CD4-positive, alpha-beta memory T cell (primary cell): ENCODE data around the gene TACC2. TPM values are rescaled to one million over a fixed set of nuclear protein-coding genes. Genes with fewer than 3 reads are reported as not detected.

ENCODE experiments used
- CTCF ChIA-PET: fragments of 350-600 bp; sonication (Branson Sonifier 250); formaldehyde crosslinking; loops from one replicate; lab custom pipeline; 2021; ENCODE audit warnings: inconsistent platforms; ENCODE audit not compliant: partially characterized antibody; lab: Charles Lee
- POLR2A ChIA-PET: fragments of 350-600 bp; sonication (Branson Sonifier 250); formaldehyde crosslinking; loops from one replicate; lab custom pipeline; 2021; ENCODE audit not compliant: partially characterized antibody; lab: Charles Lee
- DNase-seq, 5 donors: peaks; one replicate each; pipeline versions ENCODE4 v3.0.0 to v3.0.0-alpha.2; 2020 to 2022; ENCODE audit warnings: mixed read lengths in 1 of 5
- H3K27ac ChIP-seq: one replicate; pipeline ENCODE4 v1.7.0; 2013; ENCODE audit warnings: low read depth, low read length
- H3K27me3 ChIP-seq: 2 replicates; pipeline ENCODE4 v1.7.0; 2013; ENCODE audit warnings: mild to moderate bottlenecking, low read length, moderate library complexity; ENCODE audit not compliant: insufficient read depth
- H3K36me3 ChIP-seq: 2 replicates; pipeline ENCODE4 v1.7.0; 2013; ENCODE audit warnings: mild to moderate bottlenecking, low read length, moderate library complexity; ENCODE audit not compliant: insufficient read depth
- H3K4me1 ChIP-seq: 2 replicates; pipeline ENCODE4 v1.7.0; 2013; ENCODE audit warnings: mild to moderate bottlenecking, low read length, moderate library complexity; ENCODE audit not compliant: insufficient read depth
- H3K4me3 ChIP-seq, 2 donors: one replicate each; pipeline ENCODE4 v1.7.0; 2013; ENCODE audit warnings: low read length in 2 of 2, mild to moderate bottlenecking in 1 of 2
- H3K9me3 ChIP-seq, 2 donors: one replicate each; pipeline ENCODE4 v1.7.0; 2013; ENCODE audit warnings: low read length in 2 of 2, control low read depth in 1 of 2; ENCODE audit not compliant: control insufficient read depth in 1 of 2
- H3K27ac Mint-ChIP-seq, 7 donors: one replicate each; pipeline ENCODE4 v1.8.0; 2020 to 2021; ENCODE audit warnings: mixed read lengths in 7 of 7, mild to moderate bottlenecking in 6 of 7, inconsistent platforms in 3 of 7, moderate library complexity in 3 of 7
- H3K27me3 Mint-ChIP-seq, 2 donors: one replicate each; pipeline ENCODE4 v1.8.0; 2020 to 2021; ENCODE audit warnings: mixed read lengths in 2 of 2
- H3K36me3 Mint-ChIP-seq, 2 donors: one replicate each; pipeline ENCODE4 v1.8.0; 2020 to 2021; ENCODE audit warnings: mixed read lengths in 2 of 2, inconsistent platforms in 1 of 2, mild to moderate bottlenecking in 1 of 2
- H3K4me1 Mint-ChIP-seq, 4 donors: one replicate each; pipeline ENCODE4 v1.8.0; 2020 to 2021; ENCODE audit warnings: mixed read lengths in 4 of 4, mild to moderate bottlenecking in 1 of 4
- H3K4me3 Mint-ChIP-seq, 8 donors: one replicate each; pipeline ENCODE4 v1.8.0; 2020 to 2021; ENCODE audit warnings: mixed read lengths in 8 of 8, mild to moderate bottlenecking in 7 of 8, moderate library complexity in 6 of 8, inconsistent platforms in 3 of 8
- H3K9me3 Mint-ChIP-seq, 8 donors: one replicate each; pipeline ENCODE4 v1.8.0; 2020 to 2021; ENCODE audit warnings: mixed read lengths in 8 of 8, mild to moderate bottlenecking in 5 of 8, inconsistent platforms in 3 of 8, moderate library complexity in 1 of 8
- intact Hi-C: fragments of 100-400 bp; cut with micrococcal nuclease; formaldehyde crosslinking; loops from one replicate; pipeline ENCODE4 v1.15.1; 2023
- polyA plus RNA-seq, 2 donors: library from polyadenylated mRNA; unstranded; fragments of 300-500 nt; fragmentation: Illumina TruSeq; gene quantifications; one replicate each; pipeline ENCODE4 v1.2.3, GENCODE V29; 2021
- total RNA-seq, 2 experiments: library from RNA; stranded (reverse); gene quantifications; one replicate each; pipeline ENCODE4 v1.2.3, GENCODE V29; 2021

Gene TACC2
- total and polyA plus RNA-seq, 4 experiments from 2014 or later: not detected

- H3K36me3 Mint-ChIP-seq: no peaks in the 10 kb centered on the region
- intact Hi-C loops: no loop called here
- POLR2A ChIA-PET: no interaction called here
- CTCF ChIA-PET: no interaction called here
- peaks cover 2 to 5% of the 10 kb centered on the region in 2 donors for H3K27me3 Mint-ChIP-seq
- no peak overlapping the region for H3K4me3 Mint-ChIP-seq
- H3K9me3 Mint-ChIP-seq: no peaks in the 10 kb centered on the region
- Histone ChIP-seq H3K36me3 (no peaks in the 10 kb centered on the region), H3K4me1 (no peaks in the 10 kb centered on the region), H3K27ac (no peak overlapping the region), H3K27me3 (no peaks in the 10 kb centered on the region), H3K4me3 (no peak overlapping the region), H3K9me3 (no peaks in the 10 kb centered on the region)
- no peaks in the 10 kb centered on the region for H3K4me1 Mint-ChIP-seq
- H3K27ac Mint-ChIP-seq: no peak overlapping the region
- DNase-seq: no peak
Measured at GRCh38 chr10:122096705-122097104, 107.7 kb downstream of the TACC2 start.

DNA sequence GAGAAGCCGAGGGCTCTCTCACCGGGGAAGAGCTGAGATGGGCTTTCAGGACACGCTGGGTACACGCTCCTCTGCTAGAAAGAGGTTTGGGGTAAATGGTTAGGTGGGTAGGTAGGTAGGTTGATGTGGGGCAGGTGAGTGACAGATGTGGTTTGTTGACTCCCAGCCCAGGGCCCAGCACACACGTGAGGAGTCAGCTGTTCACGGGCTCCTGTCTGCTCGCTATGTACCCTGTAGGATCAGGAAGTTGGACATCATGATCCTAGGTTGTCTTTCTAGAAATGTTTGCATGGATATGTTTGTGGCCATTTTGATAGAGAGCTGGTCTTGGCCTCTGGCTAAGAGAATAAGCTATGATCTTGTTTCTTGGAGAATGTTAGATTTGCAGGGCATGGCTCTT is 109.0 kb downstream of the TACC2 start:
- H3K36me3 ChIP-seq: no peaks in the 10 kb centered on the region
- no peaks in the 10 kb centered on the region for H3K4me1 Mint-ChIP-seq
- DNase-seq: no peak
- no peak overlapping the region for H3K4me3 Mint-ChIP-seq
- no peaks in the 10 kb centered on the region for H3K4me1 ChIP-seq
- no peaks in the 10 kb centered on the region for H3K9me3 ChIP-seq
- peaks cover 2 to 5% of the 10 kb centered on the region in 2 donors for H3K27me3 Mint-ChIP-seq
- H3K9me3 Mint-ChIP-seq: no peaks in the 10 kb centered on the region
- ChIA-PET POLR2A (no interaction called here), CTCF (no interaction called here)
- H3K36me3 Mint-ChIP-seq: no peaks in the 10 kb centered on the region
- no peak overlapping the region for H3K4me3 ChIP-seq
- no peak overlapping the region for H3K27ac Mint-ChIP-seq
- H3K27me3 ChIP-seq: no peaks in the 10 kb centered on the region
- intact Hi-C loops: no loop called here
- no peak overlapping the region for H3K27ac ChIP-seq

GRCh38 chr10:122098924-122099323 is 110.0 kb downstream of the TACC2 start:
- H3K4me3 ChIP-seq: no peak overlapping the region
- POLR2A ChIA-PET: no interaction called here
- Mint-ChIP-seq H3K4me3 (no peak overlapping the region), H3K27me3 (peaks cover 2 to 5% of the 10 kb centered on the region in 2 donors), H3K4me1 (no peaks in the 10 kb centered on the region), H3K36me3 (no peaks in the 10 kb centered on the region), H3K27ac (no peak overlapping the region), H3K9me3 (no peaks in the 10 kb centered on the region)
- intact Hi-C loops: no loop called here
- CTCF ChIA-PET: no interaction called here
- H3K9me3 ChIP-seq: no peaks in the 10 kb centered on the region
- no peaks in the 10 kb centered on the region for H3K36me3 ChIP-seq
- no peaks in the 10 kb centered on the region for H3K4me1 ChIP-seq
- no peak overlapping the region for H3K27ac ChIP-seq
- no peak for DNase-seq
- H3K27me3 ChIP-seq: no peaks in the 10 kb centered on the region

- H3K27ac ChIP-seq: no peak overlapping the region
- Mint-ChIP-seq H3K4me1 (no peaks in the 10 kb centered on the region), H3K9me3 (no peaks in the 10 kb centered on the region), H3K36me3 (no peaks in the 10 kb centered on the region), H3K27me3 (peaks cover 2 to 5% of the 10 kb centered on the region in 2 donors), H3K27ac (no peak overlapping the region), H3K4me3 (no peak overlapping the region)
- H3K9me3 ChIP-seq: no peaks in the 10 kb centered on the region
- H3K4me1 ChIP-seq: no peaks in the 10 kb centered on the region
- H3K27me3 ChIP-seq: no peaks in the 10 kb centered on the region
- H3K4me3 ChIP-seq: no peak overlapping the region
- ChIA-PET CTCF (no interaction called here), POLR2A (no interaction called here)
- intact Hi-C loops: no loop called here
- no peaks in the 10 kb centered on the region for H3K36me3 ChIP-seq
- no peak for DNase-seq
Measured at GRCh38 chr10:122099562-122099961, 110.6 kb downstream of the TACC2 start.

DNA sequence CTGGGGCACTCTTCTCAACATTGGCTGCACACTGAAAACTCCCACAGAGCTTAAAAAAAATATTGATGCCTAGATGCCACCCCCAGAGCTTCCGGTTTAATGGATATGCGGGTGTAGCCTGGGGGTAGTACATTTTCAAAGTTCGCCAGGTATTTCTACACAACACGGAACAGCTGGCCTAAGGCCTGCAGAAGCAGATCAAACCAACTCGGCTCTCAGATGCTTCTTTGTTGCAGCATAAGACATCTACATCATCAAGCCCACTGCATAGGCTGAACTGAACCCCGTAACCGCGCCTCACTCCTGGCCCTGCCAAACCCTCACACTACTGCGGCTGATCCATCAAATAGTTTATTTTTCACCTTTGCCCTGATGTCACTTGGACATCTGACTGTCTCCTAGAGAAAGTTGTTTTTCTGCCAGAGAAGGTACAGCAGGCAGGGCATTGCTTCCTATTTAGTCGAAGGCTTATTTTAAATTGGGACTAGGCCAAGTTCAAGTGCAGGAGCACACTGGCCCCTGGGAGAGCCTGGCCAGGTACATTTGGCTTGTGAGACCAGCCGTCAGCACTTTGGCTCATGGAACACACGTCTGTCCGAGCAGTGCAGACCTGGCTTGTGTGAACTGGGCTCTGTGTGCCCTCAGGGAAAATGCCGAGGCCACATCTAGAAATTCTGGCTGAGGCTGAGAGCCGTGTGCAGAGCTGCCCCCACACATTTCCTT is 113.3 kb downstream of the TACC2 start:
- DNase-seq: no peak
- H3K4me3 Mint-ChIP-seq: no peak overlapping the region
- H3K27ac ChIP-seq: no peak overlapping the region
- H3K36me3 ChIP-seq: no peaks in the 10 kb centered on the region
- H3K27ac Mint-ChIP-seq: no peak overlapping the region
- H3K4me3 ChIP-seq: no peak overlapping the region
- intact Hi-C loops: no loop called here
- H3K9me3 ChIP-seq: no peaks in the 10 kb centered on the region
- H3K9me3 Mint-ChIP-seq: peaks cover 0 to 1% (median 0%) of the 10 kb centered on the region in 8 donors
- ChIA-PET POLR2A (no interaction called here), CTCF (interaction anchor here (0.5 kb wide), 1 partner anchor 45 kb away, joined by 3 read pairs; no protein-coding TSS in a partner anchor)
- no peaks in the 10 kb centered on the region for H3K36me3 Mint-ChIP-seq
- no peaks in the 10 kb centered on the region for H3K4me1 Mint-ChIP-seq
- H3K4me1 ChIP-seq: no peaks in the 10 kb centered on the region
- peaks cover 0 to 5% of the 10 kb centered on the region in 2 donors for H3K27me3 Mint-ChIP-seq
- H3K27me3 ChIP-seq: no peaks in the 10 kb centered on the region

DNA sequence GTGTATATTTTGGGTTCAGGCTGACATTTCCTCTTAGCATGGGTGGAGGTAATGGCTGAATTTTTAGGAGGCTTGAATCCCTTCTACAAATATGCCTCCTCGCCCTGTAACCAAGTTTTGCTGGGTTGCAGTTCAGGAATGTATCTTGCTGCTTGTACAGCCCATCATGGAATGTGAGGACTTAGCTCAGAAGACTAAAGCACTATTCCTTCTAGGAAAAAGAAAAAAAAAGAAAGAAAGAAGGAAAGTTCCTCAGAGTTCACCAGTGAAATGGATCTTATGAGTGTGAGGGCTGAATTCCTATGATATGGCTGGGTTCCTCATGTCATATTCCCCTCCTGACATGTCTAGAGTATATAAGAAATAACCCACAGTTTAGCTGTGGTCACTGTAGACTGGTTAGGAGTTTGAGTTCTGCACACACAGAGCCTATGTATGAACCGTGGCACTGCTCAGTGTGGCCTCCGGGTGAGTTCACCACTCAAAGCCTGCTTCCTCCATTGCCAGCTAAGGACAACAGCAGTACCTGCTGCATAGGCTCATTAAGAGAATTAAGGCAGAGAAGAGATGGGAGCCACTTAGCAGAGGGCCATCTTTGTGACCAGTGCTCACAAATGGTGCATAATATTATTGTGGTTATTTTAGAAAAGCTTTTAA is 114.0 kb downstream of the TACC2 start:
- Mint-ChIP-seq H3K27ac (no peak overlapping the region), H3K27me3 (peaks cover 0 to 4% of the 10 kb centered on the region in 2 donors), H3K4me1 (no peaks in the 10 kb centered on the region), H3K4me3 (no peak overlapping the region), H3K36me3 (no peaks in the 10 kb centered on the region), H3K9me3 (peaks cover 0 to 1% (median 0%) of the 10 kb centered on the region in 8 donors)
- intact Hi-C loops: no loop called here
- H3K9me3 ChIP-seq: no peaks in the 10 kb centered on the region
- POLR2A ChIA-PET: no interaction called here
- no peak for DNase-seq
- CTCF ChIA-PET: no interaction called here
- H3K36me3 ChIP-seq: no peaks in the 10 kb centered on the region
- no peak overlapping the region for H3K27ac ChIP-seq
- no peaks in the 10 kb centered on the region for H3K27me3 ChIP-seq
- no peaks in the 10 kb centered on the region for H3K4me1 ChIP-seq
- H3K4me3 ChIP-seq: no peak overlapping the region

GRCh38 chr10:122103592-122103991 is 114.6 kb downstream of the TACC2 start:
- Mint-ChIP-seq H3K4me1 (no peaks in the 10 kb centered on the region), H3K4me3 (no peak overlapping the region), H3K36me3 (no peaks in the 10 kb centered on the region), H3K27me3 (peaks cover 0 to 1% of the 10 kb centered on the region in 2 donors), H3K27ac (no peak overlapping the region), H3K9me3 (peaks cover 0 to 1% (median 0%) of the 10 kb centered on the region in 8 donors)
- intact Hi-C loops: no loop called here
- Histone ChIP-seq H3K4me1 (no peaks in the 10 kb centered on the region), H3K4me3 (no peak overlapping the region), H3K27ac (no peak overlapping the region), H3K9me3 (no peaks in the 10 kb centered on the region), H3K36me3 (no peaks in the 10 kb centered on the region), H3K27me3 (no peaks in the 10 kb centered on the region)
- CTCF ChIA-PET: no interaction called here
- POLR2A ChIA-PET: no interaction called here
- no peak for DNase-seq
